Lower leg skin (tissue), 3 donors: ENCODE data around the gene PROX1.

Experiments used
- CTCF ChIP-seq, 3 donors: fragments of 450-650 bp; IDR thresholded peaks; one replicate each; pipeline ENCODE4 v1.5.1; 2016; ENCODE audit warnings: antibody characterized with exemption in 3 of 3, mild to moderate bottlenecking in 3 of 3, moderate library complexity in 2 of 3
- POLR2A ChIP-seq, 2 donors: fragments of 450-650 bp; IDR thresholded peaks; one replicate each; pipeline ENCODE4 v1.6.1; 2016 to 2017; ENCODE audit warnings: antibody characterized with exemption in 2 of 2, mild to moderate bottlenecking in 1 of 2, moderate library complexity in 1 of 2

GRCh38 chr1:214067853-214068703, 80.3 kb downstream of the PROX1 start:
- TF ChIP-seq CTCF (IDR thresholded peaks at IDR 0.05) (no peak), POLR2A (IDR thresholded peaks at IDR 0.05) (no peak)
